ENCODE measurements around the gene ZNF423.

Gene ZNF423

DNA sequence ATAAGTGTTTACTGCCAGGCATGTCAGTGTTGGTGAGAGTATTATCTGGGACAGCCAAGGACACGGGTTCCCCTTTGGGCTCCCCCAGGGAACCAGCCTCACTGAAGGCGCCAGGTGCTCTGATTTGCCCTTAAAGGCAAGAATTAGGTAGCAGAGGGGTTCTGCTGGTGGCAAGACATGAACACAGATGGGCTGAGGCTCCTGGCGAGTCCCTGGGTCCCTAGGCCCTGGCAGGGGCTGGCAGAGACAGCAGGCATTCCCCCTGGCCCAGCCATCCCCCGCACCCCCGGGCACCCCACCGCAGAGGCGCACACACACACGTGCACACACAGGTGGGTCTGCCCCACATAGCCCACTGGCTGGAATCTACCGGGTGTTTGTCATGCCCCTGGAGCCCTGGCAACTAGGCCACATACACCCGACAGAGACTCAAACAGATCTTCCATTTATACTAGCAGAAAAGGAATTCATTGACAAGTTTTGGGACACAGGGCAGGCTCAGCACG, 329.0 kb downstream of the ZNF423 start:
- H3K36me3 ChIP-seq (ENCODE audit: control insufficient read depth, insufficient read depth, low read length) = peaks cover 13% of the 10 kb centered on the region
- H3K4me1 ChIP-seq (ENCODE audit: control insufficient read depth, insufficient read depth, low read length) = peaks cover 30% of the 10 kb centered on the region
- H3K27ac ChIP-seq (ENCODE audit: low read depth, low read length) = no peak overlapping the region
- H3K9me3 ChIP-seq (ENCODE audit: control insufficient read depth, insufficient read depth, low read length) = no peaks in the 10 kb centered on the region
- H3K27me3 ChIP-seq (ENCODE audit: control insufficient read depth, insufficient read depth, low read length) = no peaks in the 10 kb centered on the region
- H3K4me3 ChIP-seq (ENCODE audit: low read depth, low read length) = no peak overlapping the region
- H3K9ac ChIP-seq (ENCODE audit: low read depth, low read length) = no peak overlapping the region

DNA sequence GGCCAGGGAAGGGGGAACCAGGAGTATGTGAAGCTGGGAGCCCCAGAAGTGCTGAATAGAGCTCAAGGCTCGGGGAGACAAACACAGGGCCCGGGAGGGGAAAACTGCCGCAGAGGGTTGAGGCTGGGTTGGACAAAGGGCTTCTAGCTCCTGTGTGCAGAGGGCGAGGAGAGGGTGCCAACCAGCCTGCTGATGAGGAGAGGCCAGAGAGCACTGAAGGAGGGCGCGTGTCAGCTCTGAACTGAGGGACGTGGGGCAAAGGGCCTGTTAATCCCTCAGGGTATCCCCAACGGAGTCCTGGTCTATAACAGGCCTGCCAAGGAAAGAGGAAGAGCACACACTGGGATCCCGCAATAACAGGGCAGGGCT, 331.0 kb downstream of the ZNF423 start:
- Histone ChIP-seq H3K27ac (ENCODE audit: low read depth, low read length) (no peak overlapping the region), H3K9me3 (ENCODE audit: control insufficient read depth, insufficient read depth, low read length) (no peaks in the 10 kb centered on the region), H3K4me3 (ENCODE audit: low read depth, low read length) (no peak overlapping the region), H3K27me3 (ENCODE audit: control insufficient read depth, insufficient read depth, low read length) (no peaks in the 10 kb centered on the region), H3K36me3 (ENCODE audit: control insufficient read depth, insufficient read depth, low read length) (peaks cover 13% of the 10 kb centered on the region), H3K4me1 (ENCODE audit: control insufficient read depth, insufficient read depth, low read length) (peaks cover 23% of the 10 kb centered on the region), H3K9ac (ENCODE audit: low read depth, low read length) (no peak overlapping the region)

DNA sequence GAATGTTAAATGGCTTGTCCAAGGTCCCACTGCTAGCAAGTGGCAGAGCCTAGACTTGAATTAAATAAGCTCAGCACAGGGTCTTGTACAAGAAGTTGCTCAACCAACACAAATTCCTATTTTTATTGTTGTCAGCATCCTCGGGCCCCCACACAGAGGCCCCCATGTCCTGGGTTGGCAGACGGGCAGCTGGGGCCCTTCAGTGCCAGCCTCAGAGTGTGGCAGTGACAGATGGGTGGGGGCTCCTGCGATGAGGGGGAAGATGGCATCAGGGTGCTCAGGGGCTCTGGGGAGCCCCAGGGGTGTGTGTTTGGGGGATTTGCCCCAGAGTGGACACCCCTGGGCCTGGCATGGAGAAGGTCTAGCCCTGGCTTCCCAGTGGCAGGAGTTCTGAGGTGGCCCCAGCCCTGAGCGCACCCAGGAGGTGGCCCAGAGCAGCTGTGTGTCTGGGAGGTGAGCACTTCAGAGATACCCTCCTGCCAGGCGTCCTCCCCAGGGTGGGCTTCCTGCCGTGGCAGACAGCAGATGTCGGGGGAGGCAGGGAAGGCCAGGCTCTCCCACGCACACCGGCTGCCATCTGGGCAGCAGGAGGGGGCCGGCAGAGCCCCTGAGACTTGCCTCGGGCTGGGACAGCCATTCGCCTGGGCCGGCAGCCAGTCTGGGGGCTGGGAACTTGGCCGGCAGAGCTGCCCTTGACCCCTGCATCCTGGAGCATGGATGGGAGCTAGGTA, 331.5 kb downstream of the ZNF423 start:
- Histone ChIP-seq H3K9ac (ENCODE audit: low read depth, low read length) (no peak overlapping the region), H3K27ac (ENCODE audit: low read depth, low read length) (no peak overlapping the region)

DNA sequence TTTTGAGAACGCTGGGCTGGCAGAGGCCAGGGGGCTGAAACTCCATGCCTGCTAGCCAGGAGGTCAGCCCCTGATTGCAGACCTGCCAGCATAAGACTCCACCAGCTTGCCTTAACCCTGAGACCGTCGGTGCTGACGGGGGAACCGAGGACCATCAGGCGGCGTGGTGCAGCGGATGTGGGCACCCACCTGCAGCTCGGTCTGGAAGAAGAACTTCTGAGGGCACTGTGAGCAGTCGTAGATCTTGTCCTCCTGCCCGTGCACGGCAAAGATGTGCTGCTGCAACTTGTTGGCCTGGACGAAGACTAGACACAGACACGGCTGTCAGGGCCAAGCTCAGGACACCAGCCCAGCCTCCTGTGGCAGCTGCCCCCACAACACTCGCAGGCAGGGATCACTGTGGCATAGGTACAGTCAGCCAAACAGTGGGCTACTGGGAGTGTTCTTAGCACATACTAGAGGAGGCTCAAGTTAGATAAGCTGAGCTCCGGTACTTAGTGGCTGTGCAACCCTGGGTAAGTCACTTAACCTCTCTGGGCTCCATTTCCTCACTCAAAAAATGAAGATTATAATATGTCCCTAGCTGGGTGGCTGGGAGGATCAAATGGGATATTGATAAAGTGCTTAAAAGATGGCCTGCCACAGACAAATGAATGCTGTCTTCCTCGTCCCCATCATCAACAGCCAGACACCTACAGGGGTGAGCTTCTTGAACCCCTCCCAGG, 332.3 kb downstream of the ZNF423 start:
- Histone ChIP-seq H3K36me3 (ENCODE audit: control insufficient read depth, insufficient read depth, low read length) (peaks cover 13% of the 10 kb centered on the region), H3K4me1 (ENCODE audit: control insufficient read depth, insufficient read depth, low read length) (peaks cover 10% of the 10 kb centered on the region), H3K4me3 (ENCODE audit: low read depth, low read length) (no peak overlapping the region), H3K27ac (ENCODE audit: low read depth, low read length) (no peak overlapping the region), H3K27me3 (ENCODE audit: control insufficient read depth, insufficient read depth, low read length) (no peaks in the 10 kb centered on the region), H3K9ac (ENCODE audit: low read depth, low read length) (no peak overlapping the region), H3K9me3 (ENCODE audit: control insufficient read depth, insufficient read depth, low read length) (no peaks in the 10 kb centered on the region)

More for the DNA sequence above, 331.5 kb downstream of the ZNF423 start:
- Histone ChIP-seq H3K27me3 (ENCODE audit: control insufficient read depth, insufficient read depth, low read length) (no peaks in the 10 kb centered on the region), H3K4me3 (ENCODE audit: low read depth, low read length) (no peak overlapping the region), H3K9me3 (ENCODE audit: control insufficient read depth, insufficient read depth, low read length) (no peaks in the 10 kb centered on the region), H3K4me1 (ENCODE audit: control insufficient read depth, insufficient read depth, low read length) (peaks cover 17% of the 10 kb centered on the region), H3K36me3 (ENCODE audit: control insufficient read depth, insufficient read depth, low read length) (peaks cover 13% of the 10 kb centered on the region)

DNA sequence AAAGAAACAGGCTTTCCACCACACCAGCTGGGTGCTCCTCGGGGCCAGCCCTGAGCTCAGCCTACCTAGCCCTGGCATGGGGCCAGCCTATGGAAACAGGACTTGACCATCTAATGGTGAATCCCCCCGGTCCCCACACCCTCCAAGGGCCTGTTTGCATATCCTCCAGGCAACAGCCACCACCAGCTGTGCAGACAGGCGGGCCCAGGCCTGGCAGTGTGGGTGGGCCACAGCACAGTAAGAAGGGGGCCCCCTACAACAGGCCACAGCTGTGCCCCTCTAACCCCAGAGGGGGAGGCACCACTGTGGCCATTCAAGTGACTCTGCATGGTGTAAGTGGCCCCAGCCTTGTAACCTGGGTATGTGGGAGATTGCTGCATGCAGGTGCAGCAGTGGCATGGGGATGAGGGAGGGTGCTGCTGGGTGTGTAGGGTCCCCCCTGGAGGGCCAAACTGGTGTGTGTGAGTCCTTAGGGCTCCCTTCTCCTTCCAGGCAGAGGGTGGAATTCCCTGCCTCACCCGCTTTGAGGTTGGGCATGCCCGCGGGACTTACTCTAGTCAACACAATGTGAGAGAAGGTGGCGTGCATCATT, 334.1 kb downstream of the ZNF423 start:
- no peak overlapping the region for H3K4me3 ChIP-seq (ENCODE audit: low read depth, low read length)
- no peaks in the 10 kb centered on the region for H3K27me3 ChIP-seq (ENCODE audit: control insufficient read depth, insufficient read depth, low read length)
- no peak overlapping the region for H3K27ac ChIP-seq (ENCODE audit: low read depth, low read length)
- H3K4me1 ChIP-seq (ENCODE audit: control insufficient read depth, insufficient read depth, low read length) = no peaks in the 10 kb centered on the region
- H3K9me3 ChIP-seq (ENCODE audit: control insufficient read depth, insufficient read depth, low read length) = no peaks in the 10 kb centered on the region
- no peak overlapping the region for H3K9ac ChIP-seq (ENCODE audit: low read depth, low read length)
- H3K36me3 ChIP-seq (ENCODE audit: control insufficient read depth, insufficient read depth, low read length) = peaks cover 13% of the 10 kb centered on the region

DNA sequence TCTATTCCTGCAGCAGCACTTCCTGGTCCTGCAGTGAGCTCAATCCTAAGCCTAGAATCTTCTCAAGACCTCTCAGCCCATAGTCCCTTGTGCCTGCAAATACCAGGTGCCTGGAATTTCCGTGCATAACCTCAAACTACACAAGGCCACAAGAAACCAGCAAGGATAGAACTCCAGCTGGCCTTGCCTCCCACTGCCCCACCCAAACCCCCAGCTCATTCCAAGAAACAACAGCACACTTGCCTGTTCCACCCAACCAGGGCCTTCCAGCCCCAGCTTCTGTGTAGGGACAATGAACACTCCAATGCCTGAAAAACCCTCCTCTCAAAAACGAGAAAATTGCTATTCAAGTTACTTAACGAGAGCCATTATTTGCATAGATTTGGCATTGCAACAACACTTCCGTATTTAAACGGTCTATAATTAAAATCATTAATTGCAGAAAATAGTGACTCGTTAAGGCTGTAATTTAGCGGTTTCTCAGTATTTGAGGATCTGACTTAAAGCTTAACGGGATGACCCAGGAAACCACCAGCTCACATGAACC, 335.3 kb downstream of the ZNF423 start:
- H3K9me3 ChIP-seq (ENCODE audit: control insufficient read depth, insufficient read depth, low read length) = no peaks in the 10 kb centered on the region
- H3K9ac ChIP-seq (ENCODE audit: low read depth, low read length) = no peak overlapping the region
- H3K4me3 ChIP-seq (ENCODE audit: low read depth, low read length) = no peak overlapping the region
- no peaks in the 10 kb centered on the region for H3K4me1 ChIP-seq (ENCODE audit: control insufficient read depth, insufficient read depth, low read length)
- no peaks in the 10 kb centered on the region for H3K27me3 ChIP-seq (ENCODE audit: control insufficient read depth, insufficient read depth, low read length)
- no peak overlapping the region for H3K27ac ChIP-seq (ENCODE audit: low read depth, low read length)
- H3K36me3 ChIP-seq (ENCODE audit: control insufficient read depth, insufficient read depth, low read length) = peaks cover 13% of the 10 kb centered on the region

DNA sequence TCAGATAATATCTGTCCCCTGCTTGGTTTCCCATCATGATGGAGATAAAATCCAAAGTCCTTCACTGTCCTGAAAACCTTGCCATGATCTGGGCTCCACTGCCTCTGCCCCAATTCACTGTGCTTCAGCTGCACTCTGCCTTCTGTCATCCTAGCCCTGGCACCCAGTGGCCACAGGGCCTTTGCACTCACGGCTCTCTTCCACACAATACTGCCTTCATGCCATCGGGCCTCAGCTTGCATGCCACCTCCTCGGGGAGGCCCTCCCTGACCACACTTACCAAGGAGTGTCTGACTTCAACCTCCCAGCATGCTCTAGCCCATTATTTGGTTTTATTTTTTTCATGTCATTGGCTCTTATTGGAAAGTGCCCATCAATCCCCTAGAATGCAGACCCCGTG, 336.2 kb downstream of the ZNF423 start:
- Histone ChIP-seq H3K4me1 (ENCODE audit: control insufficient read depth, insufficient read depth, low read length) (no peaks in the 10 kb centered on the region), H3K27me3 (ENCODE audit: control insufficient read depth, insufficient read depth, low read length) (no peaks in the 10 kb centered on the region), H3K36me3 (ENCODE audit: control insufficient read depth, insufficient read depth, low read length) (peaks cover 13% of the 10 kb centered on the region), H3K4me3 (ENCODE audit: low read depth, low read length) (no peak overlapping the region), H3K27ac (ENCODE audit: low read depth, low read length) (no peak overlapping the region), H3K9ac (ENCODE audit: low read depth, low read length) (no peak overlapping the region), H3K9me3 (ENCODE audit: control insufficient read depth, insufficient read depth, low read length) (no peaks in the 10 kb centered on the region)

DNA sequence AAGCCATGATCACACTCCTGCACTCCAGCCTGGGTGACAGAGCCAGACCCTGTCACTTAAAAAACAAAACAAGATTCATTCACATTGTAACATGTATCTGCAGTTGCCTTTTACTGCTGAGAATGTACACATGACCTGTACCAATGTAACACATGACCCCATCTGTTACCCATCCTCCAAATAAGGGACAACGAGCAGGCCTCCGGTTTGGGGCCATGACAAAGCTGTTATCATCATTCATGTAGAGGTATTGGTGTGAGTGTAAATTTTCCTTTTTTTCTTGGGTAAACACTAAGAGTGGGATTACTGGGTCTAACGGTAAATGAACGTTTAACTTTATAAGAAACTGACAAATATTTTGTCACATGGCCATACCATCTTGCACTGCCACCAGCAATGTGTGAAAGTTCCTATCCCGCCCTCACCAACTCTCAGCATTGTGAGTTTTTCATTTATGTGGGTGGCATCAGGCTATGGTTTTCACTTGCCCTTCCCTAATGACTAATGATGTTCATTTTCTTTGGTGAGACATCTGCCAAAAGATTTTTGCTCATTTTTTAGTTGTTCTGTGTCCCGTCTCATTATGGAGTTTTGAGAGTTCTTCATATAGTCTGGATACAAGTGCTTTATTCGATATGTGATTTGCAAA, 336.8 kb downstream of the ZNF423 start:
- Histone ChIP-seq H3K27me3 (ENCODE audit: control insufficient read depth, insufficient read depth, low read length) (no peaks in the 10 kb centered on the region), H3K27ac (ENCODE audit: low read depth, low read length) (no peak overlapping the region), H3K9me3 (ENCODE audit: control insufficient read depth, insufficient read depth, low read length) (no peaks in the 10 kb centered on the region), H3K4me1 (ENCODE audit: control insufficient read depth, insufficient read depth, low read length) (no peaks in the 10 kb centered on the region), H3K36me3 (ENCODE audit: control insufficient read depth, insufficient read depth, low read length) (peaks cover 13% of the 10 kb centered on the region), H3K4me3 (ENCODE audit: low read depth, low read length) (no peak overlapping the region), H3K9ac (ENCODE audit: low read depth, low read length) (no peak overlapping the region)

DNA sequence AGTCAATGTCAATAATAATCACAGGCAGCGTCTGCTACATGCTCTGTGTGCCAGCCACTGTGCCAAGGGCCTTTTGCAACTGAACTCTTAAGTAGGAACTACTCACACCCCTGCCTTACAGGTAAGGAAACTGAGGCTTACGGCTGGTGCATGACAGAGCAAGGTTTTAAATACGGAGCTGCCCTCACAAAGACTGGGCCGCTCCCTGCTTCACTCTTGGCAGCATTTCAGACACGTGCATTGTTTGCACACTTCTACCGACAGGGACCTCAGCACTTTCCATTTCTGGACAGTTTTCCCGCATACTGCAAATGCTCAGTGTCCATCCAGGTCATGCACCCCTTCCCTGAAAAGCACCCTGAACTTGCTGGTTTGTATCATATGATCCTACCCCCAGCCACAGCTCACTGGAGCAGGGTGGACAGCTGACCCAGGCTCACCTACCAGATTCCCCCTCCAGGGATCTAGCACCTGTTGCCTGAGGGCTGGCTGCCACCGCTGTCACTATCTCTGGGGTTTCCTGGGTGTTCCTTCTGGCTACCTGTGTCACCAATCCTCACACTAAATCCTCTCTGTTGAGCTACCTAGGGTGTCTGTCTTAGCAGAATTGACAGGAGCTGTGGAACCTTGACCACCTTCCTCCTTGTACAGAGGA, 339.4 kb downstream of the ZNF423 start:
- H3K27ac ChIP-seq (ENCODE audit: low read depth, low read length) = no peak overlapping the region
- no peak overlapping the region for H3K9ac ChIP-seq (ENCODE audit: low read depth, low read length)
- no peaks in the 10 kb centered on the region for H3K4me1 ChIP-seq (ENCODE audit: control insufficient read depth, insufficient read depth, low read length)
- no peaks in the 10 kb centered on the region for H3K27me3 ChIP-seq (ENCODE audit: control insufficient read depth, insufficient read depth, low read length)
- H3K9me3 ChIP-seq (ENCODE audit: control insufficient read depth, insufficient read depth, low read length) = no peaks in the 10 kb centered on the region
- H3K4me3 ChIP-seq (ENCODE audit: low read depth, low read length) = no peak overlapping the region
- 0 out of 2 replicates have a peak, but pooled peaks cover 2% of the 10 kb centered on the region for H3K36me3 ChIP-seq (ENCODE audit: control insufficient read depth, insufficient read depth, low read length)

DNA sequence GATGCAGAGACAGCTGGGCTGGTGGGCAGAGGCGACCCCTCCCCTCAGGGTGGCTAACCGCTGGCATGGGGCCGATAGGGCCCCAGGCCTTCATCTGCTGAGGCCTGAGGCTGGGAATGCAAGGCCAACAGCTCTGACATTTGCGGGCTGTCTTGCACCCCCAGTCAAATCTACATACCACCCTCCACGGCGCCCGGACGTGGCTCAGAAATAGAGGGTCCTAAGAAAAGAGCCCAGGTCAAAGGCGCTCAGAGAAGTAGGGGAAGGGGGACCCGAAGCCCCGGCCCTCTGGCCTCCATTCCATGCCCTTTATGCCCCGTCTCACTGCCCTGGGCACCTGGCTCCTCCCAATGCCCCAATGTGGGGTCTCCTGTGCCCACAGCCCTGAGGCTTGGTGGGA, 340.1 kb downstream of the ZNF423 start:
- no peak overlapping the region for H3K9ac ChIP-seq (ENCODE audit: low read depth, low read length)
- no peak overlapping the region for H3K27ac ChIP-seq (ENCODE audit: low read depth, low read length)
- no peak overlapping the region for H3K4me3 ChIP-seq (ENCODE audit: low read depth, low read length)
- H3K9me3 ChIP-seq (ENCODE audit: control insufficient read depth, insufficient read depth, low read length) = no peaks in the 10 kb centered on the region
- H3K4me1 ChIP-seq (ENCODE audit: control insufficient read depth, insufficient read depth, low read length) = no peaks in the 10 kb centered on the region
- H3K27me3 ChIP-seq (ENCODE audit: control insufficient read depth, insufficient read depth, low read length) = no peaks in the 10 kb centered on the region
- 0 out of 2 replicates have a peak, but pooled peaks cover 2% of the 10 kb centered on the region for H3K36me3 ChIP-seq (ENCODE audit: control insufficient read depth, insufficient read depth, low read length)

All from HUES48 (cell line).